ENCODE measurements around the gene KPNB1. TPM values are rescaled to one million over a fixed set of nuclear protein-coding genes. Genes with fewer than 3 reads are reported as not detected.

The KPNB1 gene
- total RNA-seq, 4 donors from 2014 or later: 72.3 to 276 (median 135) TPM

Small RNA genes within 50 kb of the gene (small RNA-seq; reads per million reads assigned to genes)
- gene AC015674.1: 0 reads per million in 2 donors

Other genes starting within 250 kb of the KPNB1 start
- gene NPEPPS, start 118.8 kb upstream of the KPNB1 start, total RNA-seq: 100 to 1,000 TPM; 124 to 207 (median 165) TPM
- 10 to 100 TPM in 1 of 4 donors, 1 to 10 TPM in 3; 3.0 to 23.1 (median 5.2) TPM for gene TBKBP1, start 44.2 kb downstream of the KPNB1 start, total RNA-seq
- gene TBX21, start 83.3 kb downstream of the KPNB1 start, total RNA-seq: under 1 TPM in 3 of 4 donors, not detected in 1; 0.53 to 0.85 (median 0.67) TPM
- 100 to 1,000 TPM in 1 of 4 donors, 10 to 100 TPM in 3; 31.4 to 104 (median 70.9) TPM for gene OSBPL7, start 171.9 kb downstream of the KPNB1 start, total RNA-seq
- 10 to 100 TPM; 30.5 to 50.4 (median 34.8) TPM for gene MRPL10, start 181.6 kb downstream of the KPNB1 start, total RNA-seq
- gene LRRC46, start 181.8 kb downstream of the KPNB1 start, total RNA-seq: under 1 TPM in 1 of 4 donors, not detected in 3; 0.40 TPM
- 100 to 1,000 TPM in 2 of 4 donors, 10 to 100 TPM in 2; 56.2 to 126 (median 86.9) TPM for gene SCRN2, start 191.4 kb downstream of the KPNB1 start, total RNA-seq
- gene SP6, start 201.2 kb downstream of the KPNB1 start, total RNA-seq: 10 to 100 TPM in 2 of 4 donors, 1 to 10 TPM in 2; 3.3 to 27.0 (median 16.6) TPM
- gene SP2, start 246.3 kb downstream of the KPNB1 start, total RNA-seq: 10 to 100 TPM in 3 of 4 donors, 1 to 10 TPM in 1; 8.6 to 29.7 (median 16.6) TPM

All from Peyer's patch (tissue), 4 donors.